CD14-positive monocyte (primary cell): ENCODE results near the gene WNT7A. TPM values are rescaled to one million over a fixed set of nuclear protein-coding genes. Genes with fewer than 3 reads are reported as not detected.

Experiments used
- DNase-seq, 3 donors: peaks; one replicate each; pipeline ENCODE4 v3.0.0-alpha.2; 2011 to 2022
- H2AFZ ChIP-seq: 2 replicates; pipeline ENCODE4 v1.6.0; 2012; ENCODE audit warnings: mild to moderate bottlenecking, low read depth, low read length, inconsistent platforms; ENCODE audit not compliant: insufficient read depth, poor library complexity, severe bottlenecking
- H3K27ac ChIP-seq, 2 donors: 1 replicate in 1 of 2; 2 replicates in 1 of 2; pipeline ENCODE4 v1.5.1; 2012 to 2013; ENCODE audit warnings: low read length in 2 of 2, control low read depth in 1 of 2, inconsistent platforms in 1 of 2, low read depth in 1 of 2, mild to moderate bottlenecking in 1 of 2
- H3K27me3 ChIP-seq, 2 donors: one replicate each; pipeline versions ENCODE4 v1.6.0 to v1.6.1; 2011 to 2013; ENCODE audit warnings: low read length in 2 of 2; ENCODE audit not compliant: control insufficient read depth in 2 of 2, insufficient read depth in 2 of 2
- H3K36me3 ChIP-seq, 2 donors: replicated peaks in 1 of 2; 1 replicate in 1 of 2; 2 replicates in 1 of 2; pipeline versions ENCODE4 v1.5.1 to v1.6.1; 2012 to 2013; ENCODE audit warnings: low read length in 2 of 2, control low read depth in 1 of 2, inconsistent platforms in 1 of 2, mild to moderate bottlenecking in 1 of 2; ENCODE audit not compliant: insufficient read depth in 2 of 2, control insufficient read depth in 1 of 2
- H3K4me1 ChIP-seq, 2 donors: 1 replicate in 1 of 2; 2 replicates in 1 of 2; pipeline versions ENCODE4 v1.5.1 to v1.6.1; 2012 to 2013; ENCODE audit warnings: low read length in 2 of 2, control low read depth in 1 of 2, inconsistent platforms in 1 of 2, mild to moderate bottlenecking in 1 of 2, moderate library complexity in 1 of 2; ENCODE audit not compliant: insufficient read depth in 2 of 2, control insufficient read depth in 1 of 2
- H3K4me2 ChIP-seq: replicated peaks from 2 replicates; pipeline ENCODE3; 2012; ENCODE audit warnings: low read length, moderate library complexity, mild to moderate bottlenecking; ENCODE audit not compliant: poor library complexity, severe bottlenecking; ENCODE audit errors: extremely low read depth
- H3K4me3 ChIP-seq, 3 experiments: fragments of 200-600 bp in 1 of 3; sonication (generic) in 1 of 3; replicated peaks in 1 of 3; 1 replicate in 2 of 3; 2 replicates in 1 of 3; pipeline ENCODE4 v1.5.1; 2011 to 2013; ENCODE audit warnings: low read length in 3 of 3, mild to moderate bottlenecking in 3 of 3, control low read depth in 2 of 3, low read depth in 2 of 3, inconsistent platforms in 1 of 3, moderate library complexity in 1 of 3
- H3K79me2 ChIP-seq: 2 replicates; pipeline ENCODE4 v1.6.0; 2012; ENCODE audit warnings: mild to moderate bottlenecking, control low read depth, inconsistent platforms, low read length, moderate library complexity; ENCODE audit not compliant: insufficient read depth
- H3K9ac ChIP-seq: 2 replicates; pipeline ENCODE4 v1.6.0; 2017; ENCODE audit warnings: low read length, mild to moderate bottlenecking; ENCODE audit not compliant: insufficient read depth, poor library complexity, severe bottlenecking
- H3K9me3 ChIP-seq, 2 donors: replicated peaks in 1 of 2; 1 replicate in 1 of 2; 2 replicates in 1 of 2; pipeline versions ENCODE4 v1.5.1 to v1.6.1; 2012 to 2013; ENCODE audit warnings: low read length in 2 of 2, control low read depth in 1 of 2; ENCODE audit not compliant: control insufficient read depth in 1 of 2, insufficient read depth in 1 of 2
- H4K20me1 ChIP-seq: 2 replicates; pipeline ENCODE4 v1.6.0; 2012; ENCODE audit warnings: mild to moderate bottlenecking, low read length, control low read depth, moderate library complexity; ENCODE audit not compliant: insufficient read depth
- H3K27ac Mint-ChIP-seq, 7 donors: one replicate each; pipeline ENCODE4 v1.8.0; 2020; ENCODE audit warnings: mild to moderate bottlenecking in 7 of 7, mixed read lengths in 7 of 7, moderate library complexity in 6 of 7, inconsistent platforms in 2 of 7
- H3K27me3 Mint-ChIP-seq, 3 donors: one replicate each; pipeline ENCODE4 v1.8.0; 2021 to 2022; ENCODE audit warnings: low read depth in 3 of 3, mild to moderate bottlenecking in 3 of 3, mixed read lengths in 3 of 3, moderate library complexity in 3 of 3, inconsistent platforms in 1 of 3
- H3K36me3 Mint-ChIP-seq, 2 donors: one replicate each; pipeline ENCODE4 v1.8.0; 2020; ENCODE audit warnings: mixed read lengths in 2 of 2, inconsistent platforms in 1 of 2, mild to moderate bottlenecking in 1 of 2
- H3K4me1 Mint-ChIP-seq: one replicate; pipeline ENCODE4 v1.8.0; 2020; ENCODE audit warnings: mild to moderate bottlenecking, mixed read lengths
- H3K4me3 Mint-ChIP-seq, 2 donors: one replicate each; pipeline ENCODE4 v1.8.0; 2020; ENCODE audit warnings: mild to moderate bottlenecking in 2 of 2, mixed read lengths in 2 of 2, moderate library complexity in 1 of 2
- H3K9me3 Mint-ChIP-seq, 7 donors: one replicate each; pipeline ENCODE4 v1.8.0; 2020 to 2022; ENCODE audit warnings: mixed read lengths in 7 of 7, mild to moderate bottlenecking in 6 of 7, moderate library complexity in 6 of 7, inconsistent platforms in 2 of 7
- CTCF ChIP-seq: fragments of 200-600 bp; IDR thresholded peaks from one replicate; pipeline ENCODE4 v1.8.0; 2022; ENCODE audit warnings: antibody characterized with exemption, mild to moderate bottlenecking
- WGBS: methylation state at CpG from one replicate; pipeline ENCODE4 v1.1.5; 2013; ENCODE audit warnings: missing lambda C conversion rate; ENCODE audit not compliant: insufficient coverage; 5-methylcytosine and 5-hydroxymethylcytosine counted together
- intact Hi-C, 2 donors: fragments of 100-400 bp; cut with micrococcal nuclease; formaldehyde crosslinking; loops; one replicate each; pipeline versions ENCODE4 v1.15.0 to v1.15.1; 2023
- polyA plus RNA-seq, 3 donors: library from polyadenylated mRNA; depleted of rRNA in 1 of 3; unstranded in 2 of 3; stranded (reverse) in 1 of 3; fragments of 300-500 nt in 2 of 3; fragments of >200 nt in 1 of 3; fragmentation: Illumina TruSeq in 2 of 3; gene quantifications; 1 replicate in 2 of 3; 2 replicates in 1 of 3; pipeline ENCODE4 v1.2.3, GENCODE V29; 2012 to 2021

WNT7A gene
- polyA plus RNA-seq, 3 donors = not detected

- H3K4me2 ChIP-seq = no peak overlapping the region
- no peaks in the 10 kb centered on the region for H3K79me2 ChIP-seq
- no peaks in the 10 kb centered on the region for H3K36me3 ChIP-seq
- H3K27ac ChIP-seq = no peak overlapping the region
- Mint-ChIP-seq H3K9me3 (peaks cover 0 to 1% (median 0%) of the 10 kb centered on the region in 7 donors), H3K36me3 (no peaks in the 10 kb centered on the region), H3K4me3 (no peak overlapping the region), H3K4me1 (no peaks in the 10 kb centered on the region), H3K27me3 (peaks cover 3 to 8% (median 6%) of the 10 kb centered on the region in 3 donors), H3K27ac (peak overlapping the region in 1 of 7 donors; percentile 32)
- WGBS = 83% methylated on average over 1 of the region's 4 CpGs
- no peak overlapping the region for H2AFZ ChIP-seq
- H4K20me1 ChIP-seq = no peaks in the 10 kb centered on the region
- no peaks in the 10 kb centered on the region for H3K4me1 ChIP-seq
- no peaks in the 10 kb centered on the region for H3K27me3 ChIP-seq
- no peak overlapping the region for H3K4me3 ChIP-seq
- H3K9me3 ChIP-seq = no peaks in the 10 kb centered on the region
- intact Hi-C loops = no loop called here
- DNase-seq = no peak
- TF ChIP-seq CTCF = no peak
- H3K9ac ChIP-seq = no peak overlapping the region
These were observed 103.4 kb downstream of the WNT7A start for GRCh38 chr3:13776253-13777050.

GRCh38 chr3:13772885-13773745 is 106.8 kb downstream of the WNT7A start:
- no peaks in the 10 kb centered on the region for H4K20me1 ChIP-seq
- no peak overlapping the region for H3K4me3 Mint-ChIP-seq
- no peak for TF ChIP-seq CTCF
- no peaks in the 10 kb centered on the region for H3K27me3 ChIP-seq
- no peak for DNase-seq
- no peak overlapping the region for H3K27ac ChIP-seq
- no peak overlapping the region for H2AFZ ChIP-seq
- H3K9ac ChIP-seq = no peak overlapping the region
- H3K27ac Mint-ChIP-seq = peak overlapping the region in 1 of 7 donors; percentile 62
- WGBS = 96% methylated on average over 13 of the region's 18 CpGs
- H3K9me3 Mint-ChIP-seq = peaks cover 0 to 1% (median 0%) of the 10 kb centered on the region in 7 donors
- H3K4me2 ChIP-seq = no peak overlapping the region
- peaks cover 0 to 4% of the 10 kb centered on the region in 2 donors for H3K4me1 ChIP-seq
- intact Hi-C loops = no loop called here
- peaks cover 0 to 2% (median 1%) of the 10 kb centered on the region in 3 donors for H3K27me3 Mint-ChIP-seq
- H3K36me3 ChIP-seq = no peaks in the 10 kb centered on the region
- H3K4me3 ChIP-seq = no peak overlapping the region
- H3K9me3 ChIP-seq = no peaks in the 10 kb centered on the region
- H3K79me2 ChIP-seq = no peaks in the 10 kb centered on the region
- no peaks in the 10 kb centered on the region for H3K36me3 Mint-ChIP-seq
- no peaks in the 10 kb centered on the region for H3K4me1 Mint-ChIP-seq
